AG10803 (cell line): ENCODE data around the gene SLC25A30.

Experiments used
- DNase-seq: peaks from one replicate; pipeline ENCODE4 v3.0.0; 2010; ENCODE audit warnings: low read depth
- H3K4me3 ChIP-seq: 2 replicates; pipeline ENCODE4 v1.5.1; 2011; ENCODE audit warnings: mild to moderate bottlenecking, low read length, control low read depth
- TF ChIP-seq, protein P1 (sequence below): conservative IDR thresholded peaks from 2 replicates; pipeline ENCODE4 v1.5.1; 2011; ENCODE audit warnings: mild to moderate bottlenecking, low read length, control low read depth, inconsistent platforms

The SLC25A30 gene

DNA sequence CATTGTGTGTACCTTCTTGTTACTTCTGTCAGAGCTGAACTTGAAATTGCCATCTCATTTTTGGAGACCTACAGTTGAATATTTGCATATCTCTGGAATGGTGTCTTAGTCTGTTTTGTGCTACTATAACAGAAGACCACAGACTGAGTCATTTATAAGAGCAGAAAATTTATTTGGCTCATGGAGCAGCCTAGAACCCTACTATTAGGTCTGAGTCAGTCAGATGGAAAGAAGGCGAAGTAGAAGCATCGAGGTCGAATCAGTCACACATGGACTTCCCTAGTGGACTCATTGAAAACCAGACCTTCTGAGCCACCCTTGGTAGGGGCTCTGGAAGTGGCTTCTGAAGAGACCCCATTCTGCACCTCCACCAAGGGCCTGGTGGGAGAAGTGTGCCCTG, 43.3 kb downstream of the SLC25A30 start:
- TF ChIP-seq, protein P1, sequence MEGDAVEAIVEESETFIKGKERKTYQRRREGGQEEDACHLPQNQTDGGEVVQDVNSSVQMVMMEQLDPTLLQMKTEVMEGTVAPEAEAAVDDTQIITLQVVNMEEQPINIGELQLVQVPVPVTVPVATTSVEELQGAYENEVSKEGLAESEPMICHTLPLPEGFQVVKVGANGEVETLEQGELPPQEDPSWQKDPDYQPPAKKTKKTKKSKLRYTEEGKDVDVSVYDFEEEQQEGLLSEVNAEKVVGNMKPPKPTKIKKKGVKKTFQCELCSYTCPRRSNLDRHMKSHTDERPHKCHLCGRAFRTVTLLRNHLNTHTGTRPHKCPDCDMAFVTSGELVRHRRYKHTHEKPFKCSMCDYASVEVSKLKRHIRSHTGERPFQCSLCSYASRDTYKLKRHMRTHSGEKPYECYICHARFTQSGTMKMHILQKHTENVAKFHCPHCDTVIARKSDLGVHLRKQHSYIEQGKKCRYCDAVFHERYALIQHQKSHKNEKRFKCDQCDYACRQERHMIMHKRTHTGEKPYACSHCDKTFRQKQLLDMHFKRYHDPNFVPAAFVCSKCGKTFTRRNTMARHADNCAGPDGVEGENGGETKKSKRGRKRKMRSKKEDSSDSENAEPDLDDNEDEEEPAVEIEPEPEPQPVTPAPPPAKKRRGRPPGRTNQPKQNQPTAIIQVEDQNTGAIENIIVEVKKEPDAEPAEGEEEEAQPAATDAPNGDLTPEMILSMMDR, result no peak
- no peak overlapping the region for H3K4me3 ChIP-seq
- DNase-seq, result peak; percentile 21

- TF ChIP-seq, protein P1, result no peak
- no peak for DNase-seq
- no peak overlapping the region for H3K4me3 ChIP-seq
Observed at GRCh38 chr13:45373162-45373547, 45.0 kb downstream of the SLC25A30 start.

- DNase-seq, result no peak
- TF ChIP-seq, protein P1, result no peak
- no peak overlapping the region for H3K4me3 ChIP-seq
Observed at GRCh38 chr13:45372189-45373161, 45.7 kb downstream of the SLC25A30 start.

- TF ChIP-seq, protein P1, result peak; percentile 77
- H3K4me3 ChIP-seq, result no peak overlapping the region
- DNase-seq, result peak; percentile 86
Observed at GRCh38 chr13:45370922-45371406, 47.2 kb downstream of the SLC25A30 start.

DNA sequence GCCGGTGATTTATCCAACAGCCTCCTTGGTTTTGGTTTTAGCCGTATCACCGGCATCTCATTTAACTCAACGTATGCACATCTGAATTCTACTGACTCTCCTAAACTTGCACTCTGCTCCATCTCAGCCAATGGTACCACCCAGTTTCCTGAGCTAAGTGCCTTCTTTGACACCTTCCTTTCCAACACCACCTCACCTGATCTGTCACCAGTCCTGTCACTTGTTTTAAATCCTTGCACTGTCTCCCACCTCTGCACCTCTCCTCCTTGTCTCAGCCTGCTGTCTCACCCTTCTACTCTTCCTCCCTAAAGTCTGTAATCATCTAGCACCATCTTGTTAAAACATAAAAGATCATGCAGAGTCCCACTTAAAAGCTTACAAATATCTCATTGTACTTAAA, 49.1 kb downstream of the SLC25A30 start:
- TF ChIP-seq, protein P1, result no peak
- DNase-seq, result no peak
- no peak overlapping the region for H3K4me3 ChIP-seq

GRCh38 chr13:45368571-45368970, 49.6 kb downstream of the SLC25A30 start:
- no peak overlapping the region for H3K4me3 ChIP-seq
- no peak for DNase-seq
- TF ChIP-seq, protein P1, result no peak

GRCh38 chr13:45368005-45368404, 50.2 kb downstream of the SLC25A30 start:
- no peak for DNase-seq
- TF ChIP-seq, protein P1, result no peak
- no peak overlapping the region for H3K4me3 ChIP-seq
